SH-SY5Y (cell line): Measurements from ENCODE around the gene PPP1R11.

Experiments
- GATA2 ChIP-seq: IDR thresholded peaks from 2 replicates; pipeline ENCODE4 v1.6.1; 2011; ENCODE audit warnings: mild to moderate bottlenecking, low read depth, low read length
- GATA3 ChIP-seq: IDR thresholded peaks from 2 replicates; pipeline ENCODE4 v1.6.1; 2011; ENCODE audit warnings: low read depth, mild to moderate bottlenecking, low read length, moderate library complexity

DNA sequence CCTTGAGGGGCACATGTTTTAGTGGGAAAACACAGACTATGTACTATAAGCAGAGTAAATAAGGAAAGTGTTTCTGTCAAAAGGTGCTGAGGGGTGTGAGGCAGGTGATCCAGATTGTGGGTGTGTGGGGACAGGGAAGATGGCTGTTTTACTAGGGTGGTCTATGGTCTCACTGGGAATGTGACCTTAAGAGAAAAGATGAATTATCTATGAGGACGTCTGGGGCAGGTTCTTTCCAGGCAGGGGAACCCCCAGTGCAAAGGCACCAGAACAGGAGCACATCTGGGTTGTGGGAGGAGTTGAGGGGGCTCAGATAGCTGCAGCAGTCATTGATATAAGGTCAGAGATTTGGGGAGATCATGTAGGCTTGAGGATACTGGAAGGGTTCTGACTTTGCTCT lies 24.1 kb upstream of the PPP1R11 start:
- TF ChIP-seq GATA2 (no peak), GATA3 (no peak)
